NT2/D1 (cell line): ENCODE data around the gene GLIS1.

Source experiments
- SUZ12 ChIP-seq: IDR thresholded peaks from 2 replicates; pipeline ENCODE4 v1.6.1; 2011; ENCODE audit not compliant: insufficient read length, insufficient read depth; ENCODE audit errors: extremely low read depth
- ZNF274 ChIP-seq: IDR thresholded peaks from 2 replicates; pipeline ENCODE4 v1.6.1; 2011; ENCODE audit warnings: mild to moderate bottlenecking, low read depth, low read length

DNA sequence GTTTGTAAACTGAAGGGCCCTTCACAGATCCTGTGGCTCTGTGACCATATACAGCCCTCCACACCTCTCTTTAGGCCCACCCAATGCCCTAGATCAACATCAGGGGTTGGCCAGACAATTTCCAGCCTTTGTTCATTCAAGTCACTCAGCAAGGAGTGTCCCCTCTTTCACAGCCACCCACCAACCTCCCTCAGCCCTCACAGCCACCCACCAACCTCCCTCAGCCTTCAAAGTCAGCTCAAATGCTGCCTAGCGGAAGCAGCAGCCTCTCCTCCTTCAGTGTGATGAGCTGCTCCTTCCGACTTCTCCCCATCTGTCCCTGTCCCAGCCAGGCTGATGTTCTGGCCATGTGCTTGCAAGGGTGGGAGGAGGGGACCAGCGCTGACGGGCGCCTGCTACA lies 208.4 kb downstream of the GLIS1 start:
- TF ChIP-seq ZNF274 (no peak), SUZ12 (no peak)
